Keratinocyte (primary cell): Measurements from ENCODE around the gene TOR1AIP2. TPM values are rescaled to one million over a fixed set of nuclear protein-coding genes. Genes with fewer than 3 reads are reported as not detected.

ENCODE experiments used
- DNase-seq: peaks from one replicate; pipeline ENCODE4 v3.0.0-alpha.2; 2011; ENCODE audit warnings: low read depth, missing footprints, low spot score
- FAIRE-seq: peaks from 2 replicates; lab custom pipeline; 2011; peaks lifted over from hg19 to GRCh38; lab: Jason Lieb, UNC
- H2AFZ ChIP-seq: 2 replicates; pipeline ENCODE4 v1.6.0; 2012; ENCODE audit warnings: low read length, control low read depth, inconsistent platforms; ENCODE audit not compliant: control insufficient read depth
- H3K27ac ChIP-seq: 2 replicates; pipeline ENCODE4 v1.5.1; 2011; ENCODE audit warnings: low read length; ENCODE audit not compliant: control insufficient read depth, insufficient read depth
- H3K27me3 ChIP-seq: 3 replicates; pipeline ENCODE4 v1.6.0; 2011; ENCODE audit warnings: low read length; ENCODE audit not compliant: control insufficient read depth, insufficient read depth; ENCODE audit errors: extremely low read depth
- H3K36me3 ChIP-seq, 2 experiments: 2 replicates in 1 of 2; 3 replicates in 1 of 2; pipeline ENCODE4 v1.5.1; 2011; ENCODE audit warnings: low read length in 2 of 2, mild to moderate bottlenecking in 1 of 2; ENCODE audit not compliant: control insufficient read depth in 2 of 2, insufficient read depth in 2 of 2; ENCODE audit errors: extremely low read depth in 1 of 2
- H3K4me1 ChIP-seq: 3 replicates; pipeline ENCODE4 v1.5.1; 2011; ENCODE audit warnings: low read length; ENCODE audit not compliant: control insufficient read depth, insufficient read depth; ENCODE audit errors: extremely low read depth
- H3K4me2 ChIP-seq: 3 replicates; pipeline ENCODE4 v1.6.0; 2011; ENCODE audit warnings: low read depth, low read length; ENCODE audit not compliant: control insufficient read depth, insufficient read depth; ENCODE audit errors: extremely low read depth
- H3K4me3 ChIP-seq, 3 experiments: fragments of 200-600 bp in 1 of 3; sonication (generic) in 1 of 3; 2 replicates in 2 of 3; 3 replicates in 1 of 3; pipeline ENCODE4 v1.5.1; 2011 to 2016; ENCODE audit warnings: low read length in 3 of 3, mild to moderate bottlenecking in 3 of 3, control low read depth in 2 of 3, inconsistent platforms in 1 of 3, low read depth in 1 of 3, mixed read lengths in 1 of 3, mixed run types in 1 of 3, moderate library complexity in 1 of 3; ENCODE audit not compliant: control insufficient read depth in 2 of 3, insufficient read depth in 2 of 3; ENCODE audit errors: extremely low read depth in 1 of 3
- H3K79me2 ChIP-seq: 2 replicates; pipeline ENCODE4 v1.6.0; 2012; ENCODE audit warnings: low read length; ENCODE audit not compliant: control insufficient read depth, insufficient read depth
- H3K9ac ChIP-seq: 3 replicates; pipeline ENCODE4 v1.6.0; 2011; ENCODE audit warnings: low read length; ENCODE audit not compliant: control insufficient read depth, insufficient read depth; ENCODE audit errors: extremely low read depth
- H3K9me1 ChIP-seq: 3 replicates; pipeline ENCODE4 v1.6.0; 2011; ENCODE audit warnings: low read length; ENCODE audit not compliant: control insufficient read depth, insufficient read depth; ENCODE audit errors: extremely low read depth
- H3K9me3 ChIP-seq: 2 replicates; pipeline ENCODE4 v1.5.1; 2012; ENCODE audit warnings: low read depth, low read length; ENCODE audit not compliant: control insufficient read depth
- H4K20me1 ChIP-seq: 3 replicates; pipeline ENCODE4 v1.6.0; 2011; ENCODE audit warnings: low read length; ENCODE audit not compliant: control insufficient read depth, insufficient read depth; ENCODE audit errors: extremely low read depth
- EZH2 ChIP-seq: IDR thresholded peaks from one replicate; pipeline ENCODE4 v1.6.1; 2012; ENCODE audit warnings: inconsistent platforms, mild to moderate bottlenecking, low read length, moderate library complexity
- dilution Hi-C: fragments of 300-500 bp; cut with MboI; formaldehyde crosslinking; loops from one replicate; pipeline ENCODE4 v1.7.0; 2020; ENCODE audit warnings: low sequenced_read_pairs; ENCODE audit not compliant: extremely low pct_ligation_motif_present
- polyA minus RNA-seq, 3 experiments: library from RNA; depleted of rRNA, polyadenylated mRNA; stranded (reverse); fragments of >200 nt; gene quantifications; 1 replicate in 1 of 3; 2 replicates in 1 of 3; 3 replicates in 1 of 3; pipeline ENCODE4 v1.2.3, GENCODE V29; 2011
- polyA plus RNA-seq, 5 experiments: library from polyadenylated mRNA; depleted of rRNA in 3 of 5; stranded (reverse) in 3 of 5; stranded (forward) in 1 of 5; unstranded in 1 of 5; fragments of >200 nt; gene quantifications; 1 replicate in 1 of 5; 2 replicates in 3 of 5; 3 replicates in 1 of 5; pipeline versions ENCODE4 v1.2.1 to v1.2.3, GENCODE V29; 2011 to 2012; ENCODE audit warnings: missing spikeins in 2 of 5, low read depth in 1 of 5, low replicate concordance in 1 of 5
- TF ChIP-seq, protein P1 (sequence below), 3 experiments: IDR thresholded peaks in 1 of 3; conservative IDR thresholded peaks in 1 of 3; optimal IDR thresholded peaks in 1 of 3; 2 replicates in 2 of 3; 3 replicates in 1 of 3; pipeline versions ENCODE3 to v1.5.1; 2011; ENCODE audit warnings: low read length in 3 of 3, mild to moderate bottlenecking in 3 of 3, moderate library complexity in 2 of 3, control low read depth in 1 of 3, inconsistent platforms in 1 of 3; ENCODE audit not compliant: insufficient read depth in 2 of 3; ENCODE audit errors: extremely low read depth in 1 of 3

TOR1AIP2 gene
- 41.9 to 55.1 TPM (median 49.9 TPM) in 3 replicates for polyA plus RNA-seq
- 38.7 TPM for polyA plus RNA-seq (2011; ENCODE audit: low read depth)
- polyA plus RNA-seq (2011; cell fraction: cytosol; rRNA removed) = 19.1 and 35.6 TPM in 2 replicates
- polyA plus RNA-seq (2011; cell fraction: nucleus; rRNA removed) = 53.6 and 61.9 TPM in 2 replicates
- 33.2 and 33.4 TPM in 2 replicates for polyA plus RNA-seq (2012; ENCODE audit: low replicate concordance)
- 89.8 to 168 TPM (median 120 TPM) in 3 replicates for polyA minus RNA-seq
- polyA minus RNA-seq (2011; cell fraction: cytosol; rRNA and poly(A)+ RNA removed) = 57.2 TPM
- polyA minus RNA-seq (2011; cell fraction: nucleus; rRNA and poly(A)+ RNA removed) = 77.2 and 148 TPM in 2 replicates

DNA sequence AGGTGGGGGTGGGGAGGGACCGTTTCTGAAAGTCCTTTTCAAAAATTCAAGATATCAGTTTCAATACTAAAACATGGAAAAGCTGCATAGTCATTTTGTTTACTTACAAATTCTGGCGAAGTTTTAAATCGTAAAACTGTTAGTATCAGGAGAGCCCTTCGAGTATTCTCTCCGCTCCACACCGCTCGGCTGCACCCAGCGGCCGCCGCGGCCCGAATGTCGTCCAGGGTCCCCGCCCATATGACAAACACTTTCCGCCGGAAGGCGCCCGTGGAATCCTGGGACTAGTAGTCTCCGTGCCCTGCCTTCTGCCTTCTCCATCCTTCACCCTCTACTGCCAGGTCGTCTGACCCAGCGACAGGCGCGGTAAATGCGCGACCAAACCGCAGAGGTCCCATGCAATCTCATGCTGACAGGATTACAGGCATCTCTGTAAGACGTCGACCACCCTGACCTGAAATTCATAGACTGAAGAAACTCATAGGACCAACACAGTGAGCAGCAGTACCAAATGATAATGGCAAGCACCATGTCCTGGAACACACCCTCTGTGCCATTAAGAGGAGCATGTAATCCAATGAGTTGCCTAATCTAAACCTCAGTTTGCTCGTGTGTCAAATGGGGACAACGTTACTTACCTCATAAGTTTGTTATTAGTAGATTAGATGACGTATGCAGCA, at the start of gene TOR1AIP2:
Gene TOR1AIP2 (minus strand): TSS at position 218 of the 680 bp plus-strand sequence. CDS start 25,138 bp downstream, outside the sequence.
- Histone ChIP-seq H3K27me3 (no peaks in the 10 kb centered on the region), H4K20me1 (peaks cover 9% of the 10 kb centered on the region), H2AFZ (peak within 1 kb of the TSS; percentile 72), H3K27ac (peak within 1 kb of the TSS; percentile 83), H3K4me2 (peak within 1 kb of the TSS; percentile 80), H3K4me3 (peak within 1 kb of the TSS; percentile 74 to 97 (median 80)), H3K9me1 (no peaks in the 10 kb centered on the region), H3K4me1 (peaks cover 11% of the 10 kb centered on the region), H3K79me2 (peaks cover 54% of the 10 kb centered on the region), H3K36me3 (peaks cover 3 to 17% of the 10 kb centered on the region in 2 experiments), H3K9me3 (no peaks in the 10 kb centered on the region), H3K9ac (peak within 1 kb of the TSS; percentile 82)
- TF ChIP-seq, protein P1, sequence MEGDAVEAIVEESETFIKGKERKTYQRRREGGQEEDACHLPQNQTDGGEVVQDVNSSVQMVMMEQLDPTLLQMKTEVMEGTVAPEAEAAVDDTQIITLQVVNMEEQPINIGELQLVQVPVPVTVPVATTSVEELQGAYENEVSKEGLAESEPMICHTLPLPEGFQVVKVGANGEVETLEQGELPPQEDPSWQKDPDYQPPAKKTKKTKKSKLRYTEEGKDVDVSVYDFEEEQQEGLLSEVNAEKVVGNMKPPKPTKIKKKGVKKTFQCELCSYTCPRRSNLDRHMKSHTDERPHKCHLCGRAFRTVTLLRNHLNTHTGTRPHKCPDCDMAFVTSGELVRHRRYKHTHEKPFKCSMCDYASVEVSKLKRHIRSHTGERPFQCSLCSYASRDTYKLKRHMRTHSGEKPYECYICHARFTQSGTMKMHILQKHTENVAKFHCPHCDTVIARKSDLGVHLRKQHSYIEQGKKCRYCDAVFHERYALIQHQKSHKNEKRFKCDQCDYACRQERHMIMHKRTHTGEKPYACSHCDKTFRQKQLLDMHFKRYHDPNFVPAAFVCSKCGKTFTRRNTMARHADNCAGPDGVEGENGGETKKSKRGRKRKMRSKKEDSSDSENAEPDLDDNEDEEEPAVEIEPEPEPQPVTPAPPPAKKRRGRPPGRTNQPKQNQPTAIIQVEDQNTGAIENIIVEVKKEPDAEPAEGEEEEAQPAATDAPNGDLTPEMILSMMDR (optimal IDR thresholded peaks at IDR 0.05 in 1 of 3, IDR thresholded peaks at IDR 0.05 in 1 of 3, conservative IDR thresholded peaks at IDR 0.05 in 1 of 3; ENCODE audit: extremely low read depth in 1 of 3, insufficient read depth in 2 of 3, low read length in 3 of 3) = no peak
- TF ChIP-seq EZH2 = no peak
- no peak for DNase-seq
- dilution Hi-C loops = no loop called here
- no peak for FAIRE-seq

DNA sequence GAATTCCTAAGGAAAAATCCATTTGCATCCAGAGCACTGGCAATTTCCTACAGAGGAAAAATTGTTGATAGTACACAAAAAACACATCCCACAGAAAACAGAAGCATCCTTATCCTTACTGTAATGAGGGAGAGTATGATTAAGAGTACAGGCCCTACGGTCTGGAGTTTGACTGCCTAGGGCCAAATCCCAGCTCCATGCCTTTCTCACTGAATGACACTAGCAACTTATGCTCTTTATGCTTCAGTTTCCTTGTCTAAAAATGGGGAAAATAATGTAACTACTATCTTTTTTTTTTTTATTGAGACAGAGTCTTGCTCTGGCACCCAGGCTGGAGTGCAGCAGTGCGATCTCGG, 49.2 kb upstream of the TOR1AIP2 start:
- no peak overlapping the region for H3K9ac ChIP-seq
- no peak for FAIRE-seq
- H2AFZ ChIP-seq = no peak overlapping the region
- peaks cover 11% of the 10 kb centered on the region for H3K4me1 ChIP-seq
- no peaks in the 10 kb centered on the region for H3K36me3 ChIP-seq
- peak overlapping the region; percentile 47 for H3K27ac ChIP-seq
- no peak overlapping the region for H3K4me3 ChIP-seq
- H3K27me3 ChIP-seq = no peaks in the 10 kb centered on the region
- no peak for DNase-seq
- H3K4me2 ChIP-seq = peak overlapping the region; percentile 9
- TF ChIP-seq EZH2 = no peak
- TF ChIP-seq, protein P1 (optimal IDR thresholded peaks at IDR 0.05 in 1 of 3, IDR thresholded peaks at IDR 0.05 in 1 of 3, conservative IDR thresholded peaks at IDR 0.05 in 1 of 3; ENCODE audit: extremely low read depth in 1 of 3, insufficient read depth in 2 of 3, low read length in 3 of 3) = no peak
- no peaks in the 10 kb centered on the region for H3K79me2 ChIP-seq
- H3K9me1 ChIP-seq = no peaks in the 10 kb centered on the region
- H4K20me1 ChIP-seq = no peaks in the 10 kb centered on the region
- H3K9me3 ChIP-seq = no peaks in the 10 kb centered on the region
- dilution Hi-C loops = no loop called here
